ENCODE measurements around the gene PAIP2. TPM values are rescaled to one million over a fixed set of nuclear protein-coding genes. Genes with fewer than 3 reads are reported as not detected.

PAIP2 gene, protein sequence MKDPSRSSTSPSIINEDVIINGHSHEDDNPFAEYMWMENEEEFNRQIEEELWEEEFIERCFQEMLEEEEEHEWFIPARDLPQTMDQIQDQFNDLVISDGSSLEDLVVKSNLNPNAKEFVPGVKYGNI
- total RNA-seq = 100 to 1,000 TPM; 110 to 113 TPM

- ChIA-PET POLR2A (interaction anchor here (0.8 to 4.1 kb wide), 28 partner anchors 9 to 799 kb away, joined by 3 to 49 read pairs (median 5); partner anchors contain the start of genes ETF1, MATR3, MZB1 and PROB1), CTCF (interaction anchor here (0.6 to 2.2 kb wide), 18 partner anchors 9 to 73 kb away, joined by 3 to 15 read pairs (median 4); partner anchors contain the start of genes MATR3, MZB1 and PROB1)
- no peaks in the 10 kb centered on the region for H3K9me3 Mint-ChIP-seq
- no peak for TF ChIP-seq CTCF (IDR thresholded peaks at IDR 0.05)
- peak within 1 kb of the TSS; percentile 89 for H3K4me3 Mint-ChIP-seq
- DNase-seq = peak; percentile 99
- H3K4me1 Mint-ChIP-seq (ENCODE audit: low read depth) = peaks cover 39% of the 10 kb centered on the region
- peaks cover 24% of the 10 kb centered on the region for H3K36me3 Mint-ChIP-seq (ENCODE audit: low read depth)
- H3K27ac Mint-ChIP-seq = peak within 1 kb of the TSS; percentile 95
- intact Hi-C loops (cut with micrococcal nuclease) = loop anchor here (2.0 to 5.0 kb wide), 2 partner anchors 45 to 50 kb away; no protein-coding TSS in a partner anchor
- ATAC-seq = peak; percentile 90
- no peaks in the 10 kb centered on the region for H3K27me3 Mint-ChIP-seq
Observed at GRCh38 chr5:139341689-139342422, at the start of gene PAIP2. Gene PAIP2, plus strand, starts transcription at chr5:139341854. Its CDS starts 21,931 bp downstream, at chr5:139363785.

GRCh38 chr5:139293202-139293506, 48.5 kb upstream of the PAIP2 start:
- no peaks in the 10 kb centered on the region for H3K9me3 Mint-ChIP-seq
- DNase-seq = no peak
- peaks cover 28% of the 10 kb centered on the region for H3K4me1 Mint-ChIP-seq (ENCODE audit: low read depth)
- H3K36me3 Mint-ChIP-seq (ENCODE audit: low read depth) = peaks cover 40% of the 10 kb centered on the region
- intact Hi-C loops (cut with micrococcal nuclease) = no loop called here
- CTCF ChIA-PET = interaction anchor here (1.3 to 2.6 kb wide), 2 partner anchors 17 to 49 kb away, joined by 5 to 8 read pairs; no protein-coding TSS in a partner anchor
- peak overlapping the region; percentile 99 for H3K4me3 Mint-ChIP-seq
- no peak for ATAC-seq
- H3K27ac Mint-ChIP-seq = peak overlapping the region; percentile 98
- no peaks in the 10 kb centered on the region for H3K27me3 Mint-ChIP-seq
- POLR2A ChIA-PET = interaction anchor here (0.6 to 30.1 kb wide), 18 partner anchors 12 to 720 kb away, joined by 3 to 384 read pairs (median 6); partner anchors contain the start of genes MZB1, PAIP2, SLC23A1 and UBE2D2
- TF ChIP-seq CTCF (IDR thresholded peaks at IDR 0.05) = no peak

GRCh38 chr5:139293507-139294373, 47.9 kb upstream of the PAIP2 start, which contains the start of gene MATR3:
Gene MATR3, plus strand, starts transcription at chr5:139293740. Its CDS starts 13,676 bp downstream, at chr5:139307416.
- Mint-ChIP-seq H3K4me3 (peak within 1 kb of the TSS; percentile 99), H3K36me3 (ENCODE audit: low read depth) (peaks cover 43% of the 10 kb centered on the region), H3K27me3 (no peaks in the 10 kb centered on the region), H3K4me1 (ENCODE audit: low read depth) (peaks cover 32% of the 10 kb centered on the region), H3K9me3 (no peaks in the 10 kb centered on the region), H3K27ac (peak within 1 kb of the TSS; percentile 98)
- intact Hi-C loops (cut with micrococcal nuclease) = no loop called here
- ChIA-PET CTCF (interaction anchor here (0.6 to 2.6 kb wide), 4 partner anchors 18 to 96 kb away, joined by 3 to 8 read pairs (median 4); partner anchors contain the start of gene MZB1), POLR2A (interaction anchor here (0.5 to 30.1 kb wide), 29 partner anchors 11 to 801 kb away, joined by 3 to 384 read pairs (median 4); partner anchors contain the start of genes MZB1, PAIP2, SLC23A1 and SPATA24)
- peak; percentile 94 for ATAC-seq
- peak; percentile 96 for DNase-seq
- no peak for TF ChIP-seq CTCF (IDR thresholded peaks at IDR 0.05)

DNA sequence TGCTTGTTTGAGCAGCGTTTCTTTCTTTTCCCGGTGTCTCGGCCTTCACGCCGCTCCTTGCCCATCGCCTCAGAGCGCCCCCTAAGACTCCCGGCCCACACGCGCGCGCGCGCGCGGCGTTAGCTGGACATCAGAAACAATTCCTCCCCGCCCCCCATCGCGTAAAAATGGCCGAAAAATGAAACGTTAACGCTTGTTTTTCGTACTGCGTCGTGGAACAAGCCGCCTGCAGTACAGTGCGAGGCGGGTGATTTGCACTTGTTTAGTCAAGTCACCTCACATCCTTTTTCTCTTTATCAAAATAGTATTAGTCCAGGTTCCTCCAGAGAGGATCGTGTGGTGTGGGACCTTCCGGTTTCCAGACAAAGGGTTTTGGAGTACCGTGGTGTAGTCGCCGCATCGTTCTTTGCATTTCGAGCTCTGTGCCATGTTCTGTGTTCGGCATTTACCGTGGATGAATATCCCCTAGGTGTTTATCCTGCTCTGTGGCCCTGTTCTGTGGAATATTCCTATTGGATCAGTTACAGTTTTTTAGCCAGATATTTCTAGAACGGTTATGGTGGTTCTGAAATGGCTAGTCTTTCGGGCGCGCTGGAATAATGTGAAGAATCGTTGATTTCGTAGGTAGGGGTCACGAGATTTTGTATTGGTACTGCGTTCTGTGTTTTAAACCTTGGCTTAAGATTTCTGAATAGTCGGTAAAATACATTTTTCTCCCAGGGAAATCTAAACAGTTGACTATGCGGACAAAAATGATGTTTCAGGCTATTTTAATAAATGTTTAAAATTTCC, 47.1 kb upstream of the PAIP2 start:
- peaks cover 41% of the 10 kb centered on the region for H3K4me1 Mint-ChIP-seq (ENCODE audit: low read depth)
- peak overlapping the region; percentile 98 for H3K27ac Mint-ChIP-seq
- H3K27me3 Mint-ChIP-seq = no peaks in the 10 kb centered on the region
- ATAC-seq (peak; percentile 11), DNase-seq (peak; percentile 73)
- no peaks in the 10 kb centered on the region for H3K9me3 Mint-ChIP-seq
- H3K36me3 Mint-ChIP-seq (ENCODE audit: low read depth) = peaks cover 48% of the 10 kb centered on the region
- intact Hi-C loops (cut with micrococcal nuclease) = loop anchor here (5.0 kb wide), 1 partner anchor 98 kb away; no protein-coding TSS in a partner anchor
- CTCF ChIA-PET = interaction anchor here (0.6 to 2.6 kb wide), 4 partner anchors 18 to 96 kb away, joined by 3 to 8 read pairs (median 3); partner anchors contain the start of gene MZB1
- POLR2A ChIA-PET = interaction anchor here (0.5 to 30.1 kb wide), 23 partner anchors 10 to 802 kb away, joined by 3 to 384 read pairs (median 5); partner anchors contain the start of genes MZB1, PAIP2, SPATA24 and UBE2D2
- peak overlapping the region; percentile 99 for H3K4me3 Mint-ChIP-seq
- no peak for TF ChIP-seq CTCF (IDR thresholded peaks at IDR 0.05)

Data from activated CD8-positive, alpha-beta T cell treated with anti-CD3 and anti-CD28 coated beads for 36 hours (primary cell).